Femur (tissue), 1 donor: ENCODE measurements around the gene KLHL11.
"Not testable (repeated sequence)": the region's sequence is repeated elsewhere in the genome, so short reads cannot be mapped to it uniquely, and the experiment has no call there.

ENCODE experiments used
- DNase-seq: peaks from one replicate; pipeline ENCODE4 v3.0.0-alpha.2; 2017

The KLHL11 gene

GRCh38 chr17:41836550-41837196 lies 28.6 kb downstream of the KLHL11 start:
- DNase-seq: no peak

DNA sequence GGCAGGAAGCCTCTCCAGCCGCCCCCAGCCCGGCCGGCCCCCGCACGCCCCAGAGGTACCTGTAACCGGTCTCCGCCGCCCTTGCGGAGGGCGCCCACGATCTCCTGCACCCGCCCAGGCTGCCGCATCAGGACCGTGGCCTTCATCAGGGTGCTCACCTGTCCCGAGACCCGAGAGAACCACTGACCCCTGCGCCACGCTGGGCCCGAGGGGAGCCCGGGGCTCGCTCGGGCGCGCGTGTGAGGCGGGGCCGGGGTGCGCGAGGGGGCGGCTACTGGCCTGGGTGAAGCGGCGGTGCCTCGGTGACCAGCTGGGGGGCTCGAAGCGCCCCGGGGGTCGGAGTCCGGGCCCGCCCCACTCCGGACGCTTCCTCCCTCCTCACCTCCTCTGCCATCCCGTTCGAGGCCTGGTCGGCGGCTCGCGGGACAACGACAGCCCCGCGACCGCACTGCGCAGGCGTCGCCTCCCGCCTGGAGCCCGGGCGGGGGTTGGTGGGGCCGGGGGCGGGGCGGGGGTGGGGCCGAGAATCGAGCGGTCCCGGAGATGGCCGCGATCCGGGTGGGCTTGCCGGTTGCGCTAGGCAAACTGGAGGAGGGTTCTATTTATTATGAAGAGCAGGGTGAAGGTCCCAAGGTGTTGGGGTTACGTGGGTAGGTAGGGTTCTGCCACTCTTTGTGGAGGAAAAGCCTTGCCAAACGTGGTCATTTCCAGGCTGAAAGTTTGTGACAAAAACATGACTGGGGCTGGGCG lies 29.2 kb downstream of the KLHL11 start, which contains the start of gene NT5C3B:
NT5C3B (minus strand) TSS at position 433 of the 750 bp plus-strand sequence; CDS start at position 394, 39 bp downstream.
- peak; percentile 76 for DNase-seq

- DNase-seq: no peak
These were observed 29.9 kb downstream of the KLHL11 start for GRCh38 chr17:41835214-41835799.

GRCh38 chr17:41829961-41830360 lies 35.3 kb downstream of the KLHL11 start:
- DNase-seq: not testable (repeated sequence)

GRCh38 chr17:41825175-41825845 lies 39.9 kb downstream of the KLHL11 start:
- DNase-seq: no peak

DNA sequence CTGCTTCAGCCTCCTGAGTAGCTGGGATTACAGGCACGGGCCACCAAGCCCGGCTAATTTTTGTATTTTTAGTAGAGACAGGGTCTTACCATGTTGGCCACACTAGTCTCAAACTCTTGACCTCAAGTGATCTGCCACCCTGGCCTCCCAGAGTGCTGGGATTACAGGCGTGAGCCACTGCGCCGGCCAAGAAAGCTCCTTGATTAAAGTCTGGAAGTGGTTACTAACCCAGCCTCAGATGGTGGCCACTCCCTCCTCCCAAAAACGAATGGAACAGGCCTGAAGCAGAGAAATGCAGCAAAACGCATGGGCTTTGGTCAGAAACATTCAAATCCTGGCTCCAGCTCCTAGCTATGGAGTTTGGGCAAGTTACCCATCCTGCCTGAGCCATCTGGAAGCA lies 41.1 kb downstream of the KLHL11 start:
- DNase-seq: no peak

DNA sequence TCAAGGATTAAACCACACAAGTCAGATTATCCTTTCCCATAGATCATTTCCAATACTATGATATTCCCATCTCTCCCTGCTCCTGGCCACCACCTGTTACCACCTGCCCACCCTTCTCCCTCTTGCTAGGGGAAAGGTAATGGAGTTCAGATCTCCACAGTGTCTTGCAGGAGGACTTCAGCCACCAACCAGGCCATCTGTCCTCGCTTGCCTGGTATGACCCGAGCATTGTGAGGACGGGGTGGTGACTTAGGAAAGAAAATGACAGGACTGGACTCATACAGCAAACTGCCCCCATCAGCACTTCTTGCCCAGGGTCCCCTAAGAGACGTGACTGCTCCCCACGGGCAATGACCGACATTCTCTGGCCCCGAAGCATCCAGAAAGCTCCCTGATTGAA lies 41.6 kb downstream of the KLHL11 start:
- DNase-seq: no peak

DNA sequence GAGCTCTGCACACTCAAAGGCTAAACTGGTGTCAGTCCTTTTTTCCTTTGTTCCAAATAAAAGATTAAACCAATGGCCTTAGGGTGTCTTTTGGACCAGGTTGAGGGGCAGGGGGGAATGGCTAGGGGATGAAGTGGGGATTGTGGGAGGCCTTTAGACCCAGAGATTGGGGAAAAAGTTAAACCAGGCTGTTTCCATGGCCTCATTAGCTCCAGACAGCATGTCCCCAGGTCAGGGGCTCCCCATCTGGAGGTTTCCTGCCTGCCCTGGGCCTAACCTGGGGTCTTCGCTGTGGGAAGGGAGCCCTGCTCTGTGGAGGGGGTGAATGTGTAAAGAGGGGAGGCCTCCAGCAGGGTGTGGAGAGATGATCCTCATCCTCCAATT lies 42.1 kb downstream of the KLHL11 start:
- no peak for DNase-seq

- no peak for DNase-seq
These were observed 42.7 kb downstream of the KLHL11 start for GRCh38 chr17:41822216-41823140.

GRCh38 chr17:41821776-41822175 lies 43.4 kb downstream of the KLHL11 start:
- DNase-seq: no peak

DNA sequence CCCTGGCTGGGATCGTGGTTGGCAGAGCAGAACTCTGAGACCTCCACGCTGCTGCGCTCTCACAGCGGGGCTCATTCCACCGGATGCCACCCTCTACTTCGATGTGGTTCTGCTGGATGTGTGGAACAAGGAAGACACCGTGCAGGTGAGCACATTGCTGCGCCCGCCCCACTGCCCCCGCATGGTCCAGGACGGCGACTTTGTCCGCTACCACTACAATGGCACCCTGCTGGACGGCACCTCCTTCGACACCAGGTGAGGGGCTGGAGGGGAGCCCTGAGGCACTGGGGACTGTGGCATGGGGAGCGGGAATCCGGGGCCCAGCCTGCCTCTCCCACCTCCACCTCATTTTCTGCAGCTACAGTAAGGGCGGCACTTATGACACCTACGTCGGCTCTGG lies 47.2 kb downstream of the KLHL11 start:
- DNase-seq: no peak

GRCh38 chr17:41816637-41817320 lies 48.4 kb downstream of the KLHL11 start:
- DNase-seq: no peak

- no peak for DNase-seq
These were observed 51.0 kb downstream of the KLHL11 start for GRCh38 chr17:41814195-41814594.

GRCh38 chr17:41813699-41814124 lies 51.5 kb downstream of the KLHL11 start:
- no peak for DNase-seq

GRCh38 chr17:41813152-41813680 lies 52.0 kb downstream of the KLHL11 start:
- DNase-seq: no peak

DNA sequence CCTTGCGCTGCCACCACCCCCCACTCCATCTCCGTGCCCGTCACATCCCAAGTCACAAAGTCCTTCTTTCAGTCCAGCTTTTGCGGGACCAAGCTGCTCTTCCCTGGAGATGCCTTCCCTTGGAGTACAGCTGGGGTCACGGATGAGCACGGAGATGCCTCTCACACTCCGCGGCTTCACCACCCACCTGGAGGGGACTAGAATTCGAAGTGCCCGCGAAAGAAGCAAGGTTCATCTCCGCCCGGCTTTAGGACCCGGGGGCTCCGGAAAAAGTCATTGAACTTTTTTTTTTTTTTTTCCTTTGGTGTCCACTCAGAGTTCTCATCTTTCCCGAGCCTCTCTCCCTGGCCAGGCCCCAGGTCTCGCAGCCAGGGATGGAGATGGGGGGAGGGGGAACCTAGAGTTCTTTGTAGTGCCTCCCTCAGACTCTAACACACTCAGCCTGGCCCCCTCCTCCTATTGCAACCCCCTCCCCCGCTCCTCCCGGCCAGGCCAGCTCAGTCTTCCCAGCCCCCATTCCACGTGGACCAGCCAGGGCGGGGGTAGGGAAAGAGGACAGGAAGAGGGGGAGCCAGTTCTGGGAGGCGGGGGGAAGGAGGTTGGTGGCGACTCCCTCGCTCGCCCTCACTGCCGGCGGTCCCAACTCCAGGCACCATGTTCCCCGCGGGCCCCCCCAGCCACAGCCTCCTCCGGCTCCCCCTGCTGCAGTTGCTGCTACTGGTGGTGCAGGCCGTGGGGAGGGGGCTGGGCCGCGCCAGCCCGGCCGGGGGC lies 52.7 kb downstream of the KLHL11 start, which contains the start of gene FKBP10:
FKBP10 (plus strand) TSS at position 624 of the 771 bp plus-strand sequence; CDS start at position 655, 31 bp downstream.
- DNase-seq: peak; percentile 96

DNA sequence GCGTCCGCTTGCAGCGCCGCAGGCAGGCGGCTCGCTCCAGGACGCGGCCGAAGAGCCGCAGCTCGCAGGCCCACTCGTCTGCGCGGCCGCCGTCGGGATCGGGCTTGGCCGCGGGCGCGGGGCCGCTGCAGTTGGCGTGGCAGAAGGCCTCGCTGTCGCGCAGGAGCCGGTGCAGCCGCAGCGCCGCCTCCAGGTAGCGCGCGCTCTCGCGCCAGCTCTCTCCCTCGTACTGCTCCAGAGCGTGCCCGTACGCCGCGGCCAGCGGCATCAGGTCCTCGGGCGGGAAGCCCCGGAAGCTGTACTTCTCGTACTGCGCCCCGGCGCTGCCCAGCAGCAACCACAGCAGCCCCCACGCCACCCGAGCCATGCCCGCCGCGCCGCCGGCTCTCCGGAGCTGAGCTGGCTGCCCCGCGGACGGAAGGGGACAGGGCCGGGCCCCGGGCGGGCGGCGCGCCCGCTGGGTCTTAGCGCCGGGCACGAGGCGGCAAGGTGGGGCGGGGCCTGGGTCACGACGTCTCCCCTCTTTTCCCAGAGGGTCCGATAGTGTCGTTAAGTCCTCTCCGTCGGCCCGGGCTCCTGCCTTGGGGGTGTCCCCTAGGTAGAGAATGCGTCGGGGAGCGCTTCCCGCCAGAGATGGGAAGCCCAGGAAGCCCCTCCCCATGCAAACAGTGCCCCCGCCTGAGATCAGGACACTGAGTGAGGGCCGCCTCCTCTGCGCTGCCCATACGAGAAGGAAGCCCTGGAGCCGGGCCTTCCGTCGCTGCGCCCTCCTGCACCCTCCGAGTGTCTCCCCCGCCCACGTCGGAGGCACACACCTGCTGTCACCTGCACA lies 53.5 kb downstream of the KLHL11 start, which contains the start of gene P3H4:
P3H4 (minus strand) TSS at position 401 of the 832 bp plus-strand sequence; CDS start at position 367, 34 bp downstream.
- peak; percentile 87 for DNase-seq

- no peak for DNase-seq
These were observed 54.3 kb downstream of the KLHL11 start for GRCh38 chr17:41810659-41811548.
